ENCODE data around the gene GHR.

The GHR gene

DNA sequence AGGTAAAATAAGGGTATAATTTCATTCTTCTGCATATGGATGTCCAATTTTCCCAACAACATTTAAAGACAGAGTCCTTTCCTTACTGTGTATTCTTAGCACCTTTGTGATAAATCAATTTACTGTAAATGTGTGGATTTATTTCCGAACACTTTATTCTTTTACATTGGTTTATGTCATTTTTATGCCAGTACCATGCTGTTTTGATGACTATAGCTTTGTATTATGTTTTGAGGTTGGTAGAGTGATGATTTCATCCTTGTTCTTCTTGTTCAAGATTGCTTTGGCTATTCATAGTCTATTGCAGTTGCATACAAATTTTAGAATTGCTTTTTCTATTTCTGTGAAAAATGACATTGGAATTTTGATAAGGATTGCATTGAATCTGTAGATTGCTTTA lies 280.0 kb downstream of the GHR start:
- no peak for ATAC-seq
- TF ChIP-seq CSDC2 (CRISPR knock-in tag; IDR thresholded peaks at IDR 0.05): no peak
- TF ChIP-seq CSRNP3 (CRISPR knock-in tag; IDR thresholded peaks at IDR 0.05): no peak
- no peak for TF ChIP-seq ZNF8 (CRISPR knock-in tag; IDR thresholded peaks at IDR 0.05)
- TF ChIP-seq GLIS3 (CRISPR knock-in tag; IDR thresholded peaks at IDR 0.05): no peak
- TF ChIP-seq PPARA (CRISPR knock-in tag; IDR thresholded peaks at IDR 0.05; ENCODE audit: borderline replicate concordance): no peak

DNA sequence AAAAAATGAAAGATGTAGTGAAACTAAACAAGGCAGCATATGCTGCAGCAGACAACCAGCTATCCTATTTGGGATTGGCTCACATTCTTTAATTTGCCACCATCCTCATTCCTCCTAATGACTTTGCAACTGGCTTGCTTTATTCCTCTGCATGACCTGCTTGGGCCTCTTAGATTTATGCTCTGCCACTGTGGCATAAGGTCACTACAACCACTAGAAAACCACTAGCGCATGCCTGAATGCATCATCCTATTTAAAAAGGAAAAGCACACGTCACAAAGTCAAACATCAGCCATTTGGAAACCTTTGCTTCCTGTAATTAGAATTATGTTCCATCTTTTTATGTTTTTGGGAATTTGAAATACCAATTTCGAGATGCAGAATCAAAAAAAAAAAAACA lies 292.5 kb downstream of the GHR start:
- no peak for ATAC-seq
- TF ChIP-seq BACH2 (CRISPR knock-in tag; IDR thresholded peaks at IDR 0.05; ENCODE audit: borderline replicate concordance) (no peak), ISL1 (CRISPR knock-in tag; IDR thresholded peaks at IDR 0.05) (no peak), ARNTL (CRISPR knock-in tag; IDR thresholded peaks at IDR 0.05; ENCODE audit: borderline replicate concordance, low read depth) (no peak)
- TF ChIP-seq, protein P1, sequence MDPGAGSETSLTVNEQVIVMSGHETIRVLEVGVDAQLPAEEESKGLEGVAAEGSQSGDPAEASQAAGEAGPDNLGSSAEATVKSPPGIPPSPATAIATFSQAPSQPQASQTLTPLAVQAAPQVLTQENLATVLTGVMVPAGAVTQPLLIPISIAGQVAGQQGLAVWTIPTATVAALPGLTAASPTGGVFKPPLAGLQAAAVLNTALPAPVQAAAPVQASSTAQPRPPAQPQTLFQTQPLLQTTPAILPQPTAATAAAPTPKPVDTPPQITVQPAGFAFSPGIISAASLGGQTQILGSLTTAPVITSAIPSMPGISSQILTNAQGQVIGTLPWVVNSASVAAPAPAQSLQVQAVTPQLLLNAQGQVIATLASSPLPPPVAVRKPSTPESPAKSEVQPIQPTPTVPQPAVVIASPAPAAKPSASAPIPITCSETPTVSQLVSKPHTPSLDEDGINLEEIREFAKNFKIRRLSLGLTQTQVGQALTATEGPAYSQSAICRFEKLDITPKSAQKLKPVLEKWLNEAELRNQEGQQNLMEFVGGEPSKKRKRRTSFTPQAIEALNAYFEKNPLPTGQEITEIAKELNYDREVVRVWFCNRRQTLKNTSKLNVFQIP (CRISPR knock-in tag; IDR thresholded peaks at IDR 0.05; ENCODE audit: borderline replicate concordance, low read depth): no peak

GRCh38 chr5:42718591-42718990 lies 295.4 kb downstream of the GHR start:
- TF ChIP-seq CSDC2 (CRISPR knock-in tag; IDR thresholded peaks at IDR 0.05) (no peak), ESRRG (CRISPR knock-in tag; IDR thresholded peaks at IDR 0.05) (no peak), RARB (CRISPR knock-in tag; IDR thresholded peaks at IDR 0.05) (no peak), ZNF565 (CRISPR knock-in tag; conservative IDR thresholded peaks at IDR 0.05; ENCODE audit: low read depth) (no peak), ZNF70 (CRISPR knock-in tag; IDR thresholded peaks at IDR 0.05) (no peak), GLIS3 (CRISPR knock-in tag; IDR thresholded peaks at IDR 0.05) (no peak), OSR1 (CRISPR knock-in tag; IDR thresholded peaks at IDR 0.05) (no peak)
- ATAC-seq: no peak

DNA sequence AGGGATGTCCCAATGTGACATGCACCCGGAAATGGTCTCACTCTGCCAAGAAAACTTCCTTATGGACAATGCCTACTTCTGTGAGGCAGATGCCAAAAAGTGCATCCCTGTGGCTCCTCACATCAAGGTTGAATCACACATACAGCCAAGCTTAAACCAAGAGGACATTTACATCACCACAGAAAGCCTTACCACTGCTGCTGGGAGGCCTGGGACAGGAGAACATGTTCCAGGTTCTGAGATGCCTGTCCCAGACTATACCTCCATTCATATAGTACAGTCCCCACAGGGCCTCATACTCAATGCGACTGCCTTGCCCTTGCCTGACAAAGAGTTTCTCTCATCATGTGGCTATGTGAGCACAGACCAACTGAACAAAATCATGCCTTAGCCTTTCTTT lies 295.8 kb downstream of the GHR start:
- TF ChIP-seq TSHZ2 (CRISPR knock-in tag; IDR thresholded peaks at IDR 0.05): no peak
- TF ChIP-seq ZC3H10 (CRISPR knock-in tag; IDR thresholded peaks at IDR 0.05): no peak
- ATAC-seq: no peak

DNA sequence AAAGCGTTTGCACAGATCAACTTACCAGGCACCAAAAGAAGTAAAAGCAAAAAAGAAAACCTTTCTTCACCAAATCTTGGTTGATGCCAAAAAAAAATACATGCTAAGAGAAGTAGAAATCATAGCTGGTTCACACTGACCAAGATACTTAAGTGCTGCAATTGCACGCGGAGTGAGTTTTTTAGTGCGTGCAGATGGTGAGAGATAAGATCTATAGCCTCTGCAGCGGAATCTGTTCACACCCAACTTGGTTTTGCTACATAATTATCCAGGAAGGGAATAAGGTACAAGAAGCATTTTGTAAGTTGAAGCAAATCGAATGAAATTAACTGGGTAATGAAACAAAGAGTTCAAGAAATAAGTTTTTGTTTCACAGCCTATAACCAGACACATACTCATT lies 297.0 kb downstream of the GHR start:
- no peak for ATAC-seq
- no peak for TF ChIP-seq ZNF565 (CRISPR knock-in tag; conservative IDR thresholded peaks at IDR 0.05; ENCODE audit: low read depth)
- TF ChIP-seq PATZ1 (CRISPR knock-in tag; IDR thresholded peaks at IDR 0.05; ENCODE audit: borderline replicate concordance): no peak
- no peak for TF ChIP-seq ZC3H10 (CRISPR knock-in tag; IDR thresholded peaks at IDR 0.05)
- TF ChIP-seq ZFP30 (CRISPR knock-in tag; IDR thresholded peaks at IDR 0.05): no peak
- no peak for TF ChIP-seq ZFP3 (CRISPR knock-in tag; IDR thresholded peaks at IDR 0.05)
- TF ChIP-seq GLIS3 (CRISPR knock-in tag; IDR thresholded peaks at IDR 0.05): no peak
- no peak for TF ChIP-seq CSRNP3 (CRISPR knock-in tag; IDR thresholded peaks at IDR 0.05)
- no peak for TF ChIP-seq ZNF70 (CRISPR knock-in tag; IDR thresholded peaks at IDR 0.05)
- no peak for TF ChIP-seq ZNF8 (CRISPR knock-in tag; IDR thresholded peaks at IDR 0.05)
- TF ChIP-seq PPARA (CRISPR knock-in tag; IDR thresholded peaks at IDR 0.05; ENCODE audit: borderline replicate concordance): no peak
- TF ChIP-seq, protein P1 (CRISPR knock-in tag; IDR thresholded peaks at IDR 0.05; ENCODE audit: borderline replicate concordance, low read depth): no peak
- no peak for TF ChIP-seq RARB (CRISPR knock-in tag; IDR thresholded peaks at IDR 0.05)
- no peak for TF ChIP-seq ISL1 (CRISPR knock-in tag; IDR thresholded peaks at IDR 0.05)
- no peak for TF ChIP-seq TCF4 (CRISPR knock-in tag; IDR thresholded peaks at IDR 0.05; ENCODE audit: borderline replicate concordance)
- no peak for TF ChIP-seq SNAI2 (CRISPR knock-in tag; IDR thresholded peaks at IDR 0.05)
- no peak for TF ChIP-seq TOX (CRISPR knock-in tag; IDR thresholded peaks at IDR 0.05; ENCODE audit: borderline replicate concordance)
- TF ChIP-seq ESRRG (CRISPR knock-in tag; IDR thresholded peaks at IDR 0.05): no peak
- TF ChIP-seq BACH2 (CRISPR knock-in tag; IDR thresholded peaks at IDR 0.05; ENCODE audit: borderline replicate concordance): no peak
